HepG2 (cell line): ENCODE results near the gene SLC35F3. TPM values are rescaled to one million over a fixed set of nuclear protein-coding genes. Genes with fewer than 3 reads are reported as not detected.

ENCODE experiments used
- ATAC-seq: fragments of 200-7000 bp; cut with Tn5 transposase; 3 replicates; pipeline ENCODE4 v1.9.1; 2020; ENCODE audit warnings: mild to moderate bottlenecking, moderate library complexity
- BruUV-seq: library from RNA; stranded (reverse); fragments of 400-500 nt; replicated peaks from 2 replicates; lab custom pipeline; 2021; lab: Mats Ljungman, UMichigan
- CTCF ChIA-PET: fragments of 300-600 bp; formaldehyde crosslinking; extraction: SDS; loops from one replicate; lab custom pipeline; 2021; ENCODE audit warnings: low total read pairs, inconsistent platforms, low intra/inter-chr PET ratio; lab: Yijun Ruan, JAX
- POLR2A ChIA-PET: fragments of 350-600 bp; sonication (Branson Sonifier 250); formaldehyde crosslinking; loops from one replicate; lab custom pipeline; 2020; ENCODE audit warnings: antibody characterized with exemption, inconsistent platforms; lab: Yijun Ruan, JAX
- DNase-seq: peaks from one replicate; pipeline ENCODE4 v3.0.0-alpha.2; 2015; ENCODE audit warnings: low spot score
- FAIRE-seq: peaks from 3 replicates; lab custom pipeline; 2011; peaks lifted over from hg19 to GRCh38; lab: Jason Lieb, UNC
- H2AFZ ChIP-seq: one replicate; pipeline ENCODE4 v1.6.1; 2011; ENCODE audit warnings: low read length, inconsistent platforms
- H3K27ac ChIP-seq: fragments of 300-600 bp; 3 replicates; pipeline ENCODE4 v1.8.0; 2011; ENCODE audit warnings: mixed run types, mild to moderate bottlenecking, mixed read lengths, low read length, inconsistent platforms; ENCODE audit not compliant: insufficient read depth; ENCODE audit errors: extremely low read length
- H3K27me3 ChIP-seq, 2 experiments: fragments of 200-600 bp in 1 of 2; 2 replicates in 1 of 2; 3 replicates in 1 of 2; pipeline versions ENCODE4 v1.6.0 to v1.8.0; 2011; ENCODE audit warnings: low read length in 2 of 2, mild to moderate bottlenecking in 2 of 2, moderate library complexity in 2 of 2, inconsistent platforms in 1 of 2; ENCODE audit not compliant: insufficient read depth in 2 of 2, control insufficient read depth in 1 of 2
- H3K36me3 ChIP-seq, 2 experiments: fragments of 200-600 bp in 1 of 2; replicated peaks in 1 of 2; 2 replicates in 1 of 2; 3 replicates in 1 of 2; pipeline versions ENCODE4 v1.5.1 to v1.8.0; 2011; ENCODE audit warnings: low read length in 2 of 2, inconsistent platforms in 1 of 2; ENCODE audit not compliant: insufficient read depth in 2 of 2, control insufficient read depth in 1 of 2
- H3K4me1 ChIP-seq: 2 replicates; pipeline ENCODE4 v1.5.1; 2012; ENCODE audit warnings: low read length, inconsistent platforms; ENCODE audit not compliant: insufficient read depth
- H3K4me2 ChIP-seq: 2 replicates; pipeline ENCODE4 v1.6.0; 2011; ENCODE audit warnings: low read depth, low read length, inconsistent platforms
- H3K4me3 ChIP-seq, 3 experiments: fragments of 200-600 bp in 1 of 3; sonication (generic), shearing (Covaris generic) in 1 of 3; replicated peaks in 1 of 3; 2 replicates each; pipeline ENCODE4 v1.5.1; 2011 to 2016; ENCODE audit warnings: low read length in 3 of 3, inconsistent platforms in 2 of 3, low read depth in 2 of 3, mild to moderate bottlenecking in 2 of 3, control low read depth in 1 of 3, mixed read lengths in 1 of 3; ENCODE audit not compliant: insufficient read depth in 1 of 3
- H3K79me2 ChIP-seq: one replicate; pipeline ENCODE4 v1.6.1; 2011; ENCODE audit warnings: low read length, inconsistent platforms; ENCODE audit not compliant: insufficient read depth
- H3K9ac ChIP-seq: 2 replicates; pipeline ENCODE4 v1.6.0; 2011; ENCODE audit warnings: mild to moderate bottlenecking, low read depth, low read length, inconsistent platforms; ENCODE audit not compliant: insufficient read depth
- H3K9me3 ChIP-seq: 2 replicates; pipeline ENCODE4 v1.5.1; 2012; ENCODE audit warnings: mild to moderate bottlenecking, low read length
- H4K20me1 ChIP-seq: 2 replicates; pipeline ENCODE4 v1.6.0; 2011; ENCODE audit warnings: inconsistent platforms, mild to moderate bottlenecking, low read length, moderate library complexity; ENCODE audit not compliant: insufficient read depth
- ATF1 ChIP-seq: IDR thresholded peaks from 2 replicates; pipeline ENCODE4 v1.6.1; 2016; ENCODE audit warnings: mild to moderate bottlenecking, control low read depth
- CHCHD3 ChIP-seq: sonication (generic); formaldehyde crosslinking; IDR thresholded peaks from 2 replicates; pipeline ENCODE4 v1.8.0; 2022; ENCODE audit warnings: mild to moderate bottlenecking, missing genetic modification reagents, moderate library complexity
- DMAP1 ChIP-seq: IDR thresholded peaks from 2 replicates; pipeline ENCODE4 v1.6.1; 2016
- MEF2D ChIP-seq: sonication (generic); formaldehyde crosslinking; IDR thresholded peaks from 2 replicates; pipeline ENCODE4 v1.5.1; 2020; ENCODE audit warnings: mild to moderate bottlenecking, missing genetic modification reagents
- MIER3 ChIP-seq: IDR thresholded peaks from 2 replicates; pipeline ENCODE4 v1.6.1; 2016; ENCODE audit warnings: missing compliant biosample characterization, borderline replicate concordance
- NCOA1 ChIP-seq: sonication (generic); formaldehyde crosslinking; IDR thresholded peaks from 2 replicates; pipeline ENCODE4 v1.9.0; 2021; ENCODE audit warnings: missing genetic modification reagents
- PAWR ChIP-seq: sonication (generic); formaldehyde crosslinking; IDR thresholded peaks from 2 replicates; pipeline ENCODE4 v1.4.0; 2020; ENCODE audit warnings: missing genetic modification reagents, mild to moderate bottlenecking, borderline replicate concordance
- SP140L ChIP-seq: sonication (generic); formaldehyde crosslinking; IDR thresholded peaks from 2 replicates; pipeline ENCODE4 v1.4.0; 2020; ENCODE audit warnings: missing genetic modification reagents, borderline replicate concordance
- THAP8 ChIP-seq: sonication (generic); formaldehyde crosslinking; IDR thresholded peaks from 2 replicates; pipeline ENCODE4 v1.5.1; 2020; ENCODE audit warnings: missing genetic modification reagents, mild to moderate bottlenecking, borderline replicate concordance
- ZBTB26 ChIP-seq: IDR thresholded peaks from 2 replicates; pipeline ENCODE4 v1.6.1; 2016; ENCODE audit warnings: missing compliant biosample characterization, missing genetic modification reagents, borderline replicate concordance
- ZNF660 ChIP-seq: sonication (generic); formaldehyde crosslinking; IDR thresholded peaks from 2 replicates; pipeline ENCODE4 v1.5.1; 2020; ENCODE audit warnings: mild to moderate bottlenecking, low read depth, missing genetic modification reagents, borderline replicate concordance
- WGBS: methylation state at CpG from one replicate; pipeline ENCODE4 v1.1.6; 2017; ENCODE audit warnings: low lambda C conversion rate; 5-methylcytosine and 5-hydroxymethylcytosine counted together
- in situ Hi-C: cut with HindIII; loops from 2 replicates; pipeline ENCODE4 v1.10.0; 2017; ENCODE audit warnings: low pct_unique_long_range_greater_than_20kb; ENCODE audit not compliant: extremely low pct_ligation_motif_present
- intact Hi-C: fragments of 100-400 bp; cut with micrococcal nuclease; formaldehyde crosslinking; loops from one replicate; pipeline ENCODE4 v1.10.0; 2022; ENCODE audit not compliant: unreplicated experiment
- polyA plus RNA-seq, 8 experiments: library from polyadenylated mRNA; depleted of rRNA in 3 of 8; stranded (reverse) in 7 of 8; unstranded in 1 of 8; fragments of >200 nt; fragmentation: Illumina TruSeq in 4 of 8; extraction: Trizol in 4 of 8; gene quantifications; 2 replicates each; pipeline versions ENCODE4 v1.2.1 to v1.2.3, GENCODE V29; 2011 to 2016; ENCODE audit warnings: low read depth in 4 of 8, missing spikeins in 1 of 8, mixed read lengths in 1 of 8; ENCODE audit not compliant: insufficient read depth in 1 of 8
- total RNA-seq, 5 experiments: library from RNA; depleted of rRNA; stranded (reverse); fragments of >200 nt; fragmentation: Illumina TruSeq; extraction: Trizol; gene quantifications; 2 replicates each; pipeline ENCODE4 v1.2.3, GENCODE V29; 2016; ENCODE audit warnings: low read depth in 1 of 5
- TF ChIP-seq, protein P1 (sequence below): sonication (generic); formaldehyde crosslinking; conservative IDR thresholded peaks from 2 replicates; pipeline ENCODE4 v1.4.0; 2020; ENCODE audit warnings: mild to moderate bottlenecking, missing genetic modification reagents, moderate library complexity
- TF ChIP-seq, protein P2 (sequence below): IDR thresholded peaks from 2 replicates; pipeline ENCODE4 v1.6.1; 2018; ENCODE audit warnings: missing genetic modification reagents, mild to moderate bottlenecking, missing compliant biosample characterization

Gene SLC35F3
- total and polyA plus RNA-seq, 2 of the 13 experiments (the other 11 are each of a cell fraction or from before 2014, with no cell fraction given): not detected

GRCh38 chr1:234127026-234127671 lies 222.7 kb downstream of the SLC35F3 start:
- in situ Hi-C loops: loop anchor here (25.0 kb wide), 1 partner anchor 185 kb away; no protein-coding TSS in a partner anchor

DNA sequence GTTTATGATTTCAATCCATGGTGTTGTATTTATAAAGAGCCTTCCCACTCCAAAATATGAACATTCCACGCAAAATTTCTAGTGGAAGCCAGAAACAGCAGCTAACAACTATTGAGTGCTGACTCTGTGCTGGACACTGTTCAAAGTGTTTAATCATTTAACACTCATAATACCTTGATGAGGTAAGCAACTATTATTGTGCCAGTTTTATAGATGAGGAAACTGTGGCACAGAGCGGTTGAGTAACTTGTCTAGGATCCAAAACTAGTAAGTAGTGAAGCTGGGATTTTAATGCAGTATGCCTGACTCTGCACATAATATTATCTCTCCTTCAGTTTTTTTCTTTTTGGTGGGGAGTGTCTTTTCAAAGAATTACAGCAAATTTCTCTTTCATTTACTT lies 228.3 kb downstream of the SLC35F3 start:
- FAIRE-seq (no peak), DNase-seq (no peak), ATAC-seq (no peak)
- ChIA-PET POLR2A (no interaction called here), CTCF (no interaction called here)
- no peak overlapping the region for H2AFZ ChIP-seq
- no peak overlapping the region for H3K4me3 ChIP-seq
- in situ Hi-C loops (loop anchor here (25.0 kb wide), 1 partner anchor 180 kb away; no protein-coding TSS in a partner anchor), intact Hi-C loops (no loop called here)
- WGBS: 58% methylated on average over 2 of the region's 2 CpGs
- no peaks in the 10 kb centered on the region for H3K79me2 ChIP-seq
- no peaks in the 10 kb centered on the region for H3K9me3 ChIP-seq
- no peaks in the 10 kb centered on the region for H3K36me3 ChIP-seq
- H3K27ac ChIP-seq: no peak overlapping the region
- H3K9ac ChIP-seq: no peak overlapping the region
- H4K20me1 ChIP-seq: no peaks in the 10 kb centered on the region
- no TSS peak for BruUV-seq
- no peak overlapping the region for H3K4me2 ChIP-seq
- H3K4me1 ChIP-seq: no peaks in the 10 kb centered on the region
- H3K27me3 ChIP-seq: peaks cover 0 to 4% of the 10 kb centered on the region in 2 experiments; a peak in 2 of 5 replicates
- TF ChIP-seq CHCHD3 (CRISPR knock-in tag) (no peak), PAWR (CRISPR knock-in tag) (no peak), ZBTB26 (CRISPR knock-in tag) (no peak), ATF1 (CRISPR knock-in tag) (no peak), MIER3 (CRISPR knock-in tag) (no peak), THAP8 (CRISPR knock-in tag) (no peak)
- TF ChIP-seq, protein P1, sequence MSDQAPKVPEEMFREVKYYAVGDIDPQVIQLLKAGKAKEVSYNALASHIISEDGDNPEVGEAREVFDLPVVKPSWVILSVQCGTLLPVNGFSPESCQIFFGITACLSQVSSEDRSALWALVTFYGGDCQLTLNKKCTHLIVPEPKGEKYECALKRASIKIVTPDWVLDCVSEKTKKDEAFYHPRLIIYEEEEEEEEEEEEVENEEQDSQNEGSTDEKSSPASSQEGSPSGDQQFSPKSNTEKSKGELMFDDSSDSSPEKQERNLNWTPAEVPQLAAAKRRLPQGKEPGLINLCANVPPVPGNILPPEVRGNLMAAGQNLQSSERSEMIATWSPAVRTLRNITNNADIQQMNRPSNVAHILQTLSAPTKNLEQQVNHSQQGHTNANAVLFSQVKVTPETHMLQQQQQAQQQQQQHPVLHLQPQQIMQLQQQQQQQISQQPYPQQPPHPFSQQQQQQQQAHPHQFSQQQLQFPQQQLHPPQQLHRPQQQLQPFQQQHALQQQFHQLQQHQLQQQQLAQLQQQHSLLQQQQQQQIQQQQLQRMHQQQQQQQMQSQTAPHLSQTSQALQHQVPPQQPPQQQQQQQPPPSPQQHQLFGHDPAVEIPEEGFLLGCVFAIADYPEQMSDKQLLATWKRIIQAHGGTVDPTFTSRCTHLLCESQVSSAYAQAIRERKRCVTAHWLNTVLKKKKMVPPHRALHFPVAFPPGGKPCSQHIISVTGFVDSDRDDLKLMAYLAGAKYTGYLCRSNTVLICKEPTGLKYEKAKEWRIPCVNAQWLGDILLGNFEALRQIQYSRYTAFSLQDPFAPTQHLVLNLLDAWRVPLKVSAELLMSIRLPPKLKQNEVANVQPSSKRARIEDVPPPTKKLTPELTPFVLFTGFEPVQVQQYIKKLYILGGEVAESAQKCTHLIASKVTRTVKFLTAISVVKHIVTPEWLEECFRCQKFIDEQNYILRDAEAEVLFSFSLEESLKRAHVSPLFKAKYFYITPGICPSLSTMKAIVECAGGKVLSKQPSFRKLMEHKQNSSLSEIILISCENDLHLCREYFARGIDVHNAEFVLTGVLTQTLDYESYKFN (CRISPR knock-in tag): no peak
- TF ChIP-seq, protein P2, sequence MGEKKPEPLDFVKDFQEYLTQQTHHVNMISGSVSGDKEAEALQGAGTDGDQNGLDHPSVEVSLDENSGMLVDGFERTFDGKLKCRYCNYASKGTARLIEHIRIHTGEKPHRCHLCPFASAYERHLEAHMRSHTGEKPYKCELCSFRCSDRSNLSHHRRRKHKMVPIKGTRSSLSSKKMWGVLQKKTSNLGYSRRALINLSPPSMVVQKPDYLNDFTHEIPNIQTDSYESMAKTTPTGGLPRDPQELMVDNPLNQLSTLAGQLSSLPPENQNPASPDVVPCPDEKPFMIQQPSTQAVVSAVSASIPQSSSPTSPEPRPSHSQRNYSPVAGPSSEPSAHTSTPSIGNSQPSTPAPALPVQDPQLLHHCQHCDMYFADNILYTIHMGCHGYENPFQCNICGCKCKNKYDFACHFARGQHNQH (CRISPR knock-in tag): no peak

More at GRCh38 chr1:234127026-234127671, 222.7 kb downstream of the SLC35F3 start:
- no TSS peak for BruUV-seq
- H3K27ac ChIP-seq: no peak overlapping the region
- no peaks in the 10 kb centered on the region for H3K4me1 ChIP-seq
- H3K27me3 ChIP-seq: peaks cover 0 to 4% of the 10 kb centered on the region in 2 experiments; a peak in 2 of 5 replicates
- ChIA-PET POLR2A (no interaction called here), CTCF (no interaction called here)
- FAIRE-seq (no peak), DNase-seq (no peak), ATAC-seq (no peak)
- WGBS: 0% methylated on average over 4 of the region's 4 CpGs
- no peak overlapping the region for H3K4me2 ChIP-seq
- intact Hi-C loops: no loop called here
- no peaks in the 10 kb centered on the region for H3K79me2 ChIP-seq
- no peak overlapping the region for H3K9ac ChIP-seq
- H3K36me3 ChIP-seq: no peaks in the 10 kb centered on the region
- no peak overlapping the region for H2AFZ ChIP-seq
- H3K4me3 ChIP-seq: no peak overlapping the region
- H3K9me3 ChIP-seq: no peaks in the 10 kb centered on the region
- H4K20me1 ChIP-seq: no peaks in the 10 kb centered on the region
- no peak for TF ChIP-seq NCOA1 (CRISPR knock-in tag)
- TF ChIP-seq MEF2D (CRISPR knock-in tag): no peak
- TF ChIP-seq SP140L: no peak
- no peak for TF ChIP-seq DMAP1 (CRISPR knock-in tag)
- no peak for TF ChIP-seq ZNF660 (CRISPR knock-in tag)
